Ishikawa (cell line): ENCODE results near the gene FSCN2.

ENCODE experiments used
- EGR1 ChIP-seq: IDR thresholded peaks from 2 replicates; pipeline ENCODE4 v1.6.1; 2012
- EP300 ChIP-seq: IDR thresholded peaks from 2 replicates; pipeline ENCODE4 v1.6.1; 2012; ENCODE audit warnings: borderline replicate concordance
- USF1 ChIP-seq: IDR thresholded peaks from 2 replicates; pipeline ENCODE4 v1.6.1; 2012

- no peak for TF ChIP-seq EP300
- TF ChIP-seq EGR1, result no peak
- TF ChIP-seq USF1, result no peak
Observed at GRCh38 chr17:81549031-81549557, 20.9 kb downstream of the FSCN2 start.
